Measurements from ENCODE around the gene TINAG.
A peak's percentile ranks its signal among the peaks of the same experiment; 100 is the strongest.

TINAG gene

GRCh38 chr6:54427396-54427937 lies 119.2 kb downstream of the TINAG start:
- peak; percentile 59 for DNase-seq (ENCODE audit: low spot score)

- DNase-seq (ENCODE audit: low spot score) = peak; percentile 43
Measured at GRCh38 chr6:54428431-54428830, 120.2 kb downstream of the TINAG start.

GRCh38 chr6:54431466-54431865 lies 123.2 kb downstream of the TINAG start:
- DNase-seq (ENCODE audit: low spot score) = no peak

Data from kidney tubule cell (primary cell).